KOPT-K1 (cell line): ENCODE measurements around the gene SDCCAG8.

Source experiments
- H3K27ac ChIP-seq: fragments of 200-600 bp; sonication (generic); 2 replicates; pipeline ENCODE4 v1.5.1; 2016; ENCODE audit warnings: antibody characterized with exemption, mild to moderate bottlenecking, low read depth, low read length; ENCODE audit not compliant: poor library complexity, severe bottlenecking
- H3K36me3 ChIP-seq: fragments of 200-600 bp; sonication (generic); 2 replicates; pipeline ENCODE4 v1.5.1; 2017; ENCODE audit warnings: antibody characterized with exemption, mild to moderate bottlenecking, low read length, moderate library complexity; ENCODE audit not compliant: insufficient read depth
- H3K9me3 ChIP-seq: fragments of 200-600 bp; sonication (generic); 2 replicates; pipeline ENCODE4 v1.5.1; 2017; ENCODE audit warnings: antibody characterized with exemption, low read length, mild to moderate bottlenecking; ENCODE audit not compliant: insufficient read depth, poor library complexity, severe bottlenecking

SDCCAG8 gene

GRCh38 chr1:243266231-243266630 lies 10.4 kb downstream of the SDCCAG8 start:
- Histone ChIP-seq H3K36me3 (0 out of 2 replicates have a peak, but pooled peaks cover 3% of the 10 kb centered on the region), H3K9me3 (no peaks in the 10 kb centered on the region), H3K27ac (no peak overlapping the region)

DNA sequence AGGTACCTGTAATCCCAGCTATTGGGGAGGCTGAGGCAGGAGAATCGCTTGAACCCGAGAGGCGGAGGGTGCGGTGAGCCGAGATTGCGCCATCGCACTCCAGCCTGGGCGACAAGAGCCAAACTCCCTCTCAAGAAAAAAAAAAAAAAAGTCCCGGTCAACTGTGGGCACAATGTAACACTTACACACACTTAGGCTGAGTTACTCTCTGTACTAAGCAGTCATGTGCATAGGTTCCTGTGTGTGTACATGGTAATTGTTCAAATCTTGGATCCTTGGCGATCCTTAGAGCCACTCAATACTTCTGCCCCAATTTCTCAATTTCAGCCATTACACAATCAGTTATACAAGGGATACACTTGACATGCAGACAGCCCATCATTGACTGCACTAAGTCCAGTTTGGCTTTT lies 11.6 kb downstream of the SDCCAG8 start:
- Histone ChIP-seq H3K36me3 (peaks cover 8% of the 10 kb centered on the region; the same call in 1 of the 2 replicates), H3K27ac (no peak overlapping the region), H3K9me3 (no peaks in the 10 kb centered on the region)

DNA sequence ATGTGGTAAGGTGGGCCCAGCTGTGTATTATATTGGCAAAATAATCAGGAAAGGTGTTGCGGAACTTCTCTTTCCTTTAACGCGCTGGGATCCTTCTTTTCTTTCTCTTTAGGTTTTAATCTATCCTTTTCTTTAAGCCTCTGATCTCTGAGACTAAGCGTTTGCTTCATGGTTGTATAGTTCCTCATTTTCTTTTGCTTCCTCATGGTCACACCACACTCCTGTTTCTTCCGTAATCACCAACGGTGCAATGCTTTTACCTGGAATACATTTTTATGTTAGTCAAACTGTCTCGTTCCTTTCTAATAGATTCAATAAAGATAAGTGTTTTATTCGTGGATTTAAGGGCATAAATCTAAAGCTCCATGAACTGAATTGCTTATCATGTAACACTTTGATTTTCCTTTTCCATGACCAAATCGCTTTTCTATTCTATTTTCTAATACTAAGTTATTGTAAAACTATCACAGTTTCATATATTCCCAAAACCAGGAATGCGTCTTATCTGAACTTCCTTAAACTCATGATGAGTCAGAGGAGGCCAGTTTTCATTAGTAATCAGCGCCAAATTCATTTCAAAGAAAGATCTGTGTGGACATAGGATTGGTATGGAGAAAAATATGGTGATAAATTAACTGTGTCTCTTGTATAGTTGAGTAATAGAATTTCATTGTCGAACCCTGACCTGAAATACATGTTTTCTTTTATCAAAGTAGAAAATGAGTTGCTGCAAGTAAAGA lies 12.2 kb downstream of the SDCCAG8 start:
- Histone ChIP-seq H3K9me3 (no peaks in the 10 kb centered on the region), H3K36me3 (peaks cover 10% of the 10 kb centered on the region), H3K27ac (no peak overlapping the region)

GRCh38 chr1:243268751-243269460 lies 13.1 kb downstream of the SDCCAG8 start:
- Histone ChIP-seq H3K36me3 (peaks cover 18% of the 10 kb centered on the region), H3K27ac (no peak overlapping the region), H3K9me3 (no peaks in the 10 kb centered on the region)

DNA sequence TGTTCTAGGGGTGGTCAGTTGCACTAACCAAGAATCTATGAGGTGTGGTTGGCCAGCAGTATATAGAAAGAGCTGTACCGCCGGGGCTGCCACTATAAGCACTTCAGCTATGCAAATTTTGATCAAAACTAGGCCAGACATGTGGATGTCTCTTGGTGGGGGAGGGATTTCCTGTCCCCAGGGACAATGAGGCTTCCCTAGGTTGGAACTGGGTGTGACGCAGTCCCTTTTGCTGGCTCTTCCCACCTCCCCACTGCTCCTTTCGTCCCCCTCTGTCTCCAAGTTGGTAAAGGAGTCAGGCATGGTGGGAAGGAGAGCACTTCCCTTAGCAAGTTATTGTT lies 13.6 kb downstream of the SDCCAG8 start:
- no peaks in the 10 kb centered on the region for H3K9me3 ChIP-seq
- H3K36me3 ChIP-seq = peaks cover 22% of the 10 kb centered on the region
- H3K27ac ChIP-seq = no peak overlapping the region

GRCh38 chr1:243270097-243270864 lies 14.4 kb downstream of the SDCCAG8 start:
- no peak overlapping the region for H3K27ac ChIP-seq
- no peaks in the 10 kb centered on the region for H3K9me3 ChIP-seq
- H3K36me3 ChIP-seq = peaks cover 30% of the 10 kb centered on the region

DNA sequence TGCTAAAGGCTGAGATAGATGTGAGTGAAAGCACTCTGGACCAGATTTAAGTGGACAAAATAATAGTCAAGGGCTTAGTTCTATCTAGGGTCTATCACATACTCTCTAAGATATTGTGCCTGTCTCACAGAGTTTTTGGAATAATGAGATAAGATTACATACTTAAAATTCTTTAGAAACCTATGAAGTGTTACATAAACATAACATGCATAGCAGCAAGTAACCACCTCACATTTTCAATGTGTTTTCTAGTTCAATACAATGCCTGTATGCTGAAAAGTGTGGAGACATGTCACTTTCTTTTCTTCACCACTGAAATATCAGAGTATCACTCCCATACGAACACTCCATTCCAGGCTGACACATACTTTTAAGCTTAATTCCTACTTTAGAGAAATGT lies 16.2 kb downstream of the SDCCAG8 start:
- Histone ChIP-seq H3K27ac (no peak overlapping the region), H3K36me3 (peaks cover 45% of the 10 kb centered on the region), H3K9me3 (no peaks in the 10 kb centered on the region)

- Histone ChIP-seq H3K36me3 (peaks cover 49% of the 10 kb centered on the region), H3K9me3 (no peaks in the 10 kb centered on the region), H3K27ac (no peak overlapping the region)
These were observed 16.6 kb downstream of the SDCCAG8 start for GRCh38 chr1:243272401-243272800.

GRCh38 chr1:243273506-243273905 lies 17.7 kb downstream of the SDCCAG8 start:
- H3K9me3 ChIP-seq = peaks cover 5% of the 10 kb centered on the region
- no peak overlapping the region for H3K27ac ChIP-seq
- peaks cover 55% of the 10 kb centered on the region for H3K36me3 ChIP-seq

DNA sequence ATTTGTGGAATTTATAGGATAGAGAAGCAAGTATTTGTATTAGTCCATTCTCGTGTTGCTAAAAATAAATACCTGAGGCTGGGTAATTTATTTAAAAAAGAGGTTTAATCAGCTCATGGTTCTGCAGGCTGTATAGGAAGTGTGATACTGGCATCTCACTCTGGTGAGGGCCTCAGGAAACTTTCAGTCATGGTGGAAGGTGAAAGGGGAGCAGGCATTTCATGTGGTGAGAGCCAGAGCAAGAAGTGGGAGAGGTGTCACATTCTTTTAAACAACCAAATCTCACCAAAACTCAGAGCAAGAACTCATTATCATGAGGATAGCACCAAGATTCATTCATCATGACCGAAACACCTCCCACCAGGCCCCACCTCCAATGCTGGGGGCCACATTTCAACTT lies 18.1 kb downstream of the SDCCAG8 start:
- peaks cover 5% of the 10 kb centered on the region for H3K9me3 ChIP-seq
- peaks cover 55% of the 10 kb centered on the region for H3K36me3 ChIP-seq
- H3K27ac ChIP-seq = no peak overlapping the region

DNA sequence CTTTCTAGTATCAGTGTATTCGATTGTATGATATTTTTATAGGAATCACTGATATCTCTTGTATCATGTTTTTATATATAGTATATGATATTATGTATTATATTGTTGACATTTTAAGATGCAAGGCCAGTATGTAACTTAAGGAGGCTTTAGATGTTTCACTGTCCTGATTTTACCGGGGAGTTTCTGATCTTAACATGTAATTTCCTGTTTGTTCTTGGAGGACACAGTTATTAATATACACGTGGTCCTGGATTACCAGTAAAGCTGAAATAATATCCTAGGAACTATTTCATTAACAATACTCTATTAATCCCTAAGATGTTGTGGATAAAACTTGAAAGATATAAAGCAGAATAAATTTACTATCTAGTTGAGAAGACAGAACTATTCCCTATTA lies 19.5 kb downstream of the SDCCAG8 start:
- Histone ChIP-seq H3K27ac (no peak overlapping the region), H3K36me3 (peaks cover 55% of the 10 kb centered on the region), H3K9me3 (peaks cover 5% of the 10 kb centered on the region)

GRCh38 chr1:243280571-243281129 lies 24.8 kb downstream of the SDCCAG8 start:
- Histone ChIP-seq H3K27ac (no peak overlapping the region), H3K9me3 (peaks cover 5% of the 10 kb centered on the region), H3K36me3 (peaks cover 22% of the 10 kb centered on the region)

- Histone ChIP-seq H3K9me3 (peaks cover 5% of the 10 kb centered on the region), H3K27ac (no peak overlapping the region), H3K36me3 (peaks cover 22% of the 10 kb centered on the region)
These were observed 25.8 kb downstream of the SDCCAG8 start for GRCh38 chr1:243281672-243282071.

- no peak overlapping the region for H3K27ac ChIP-seq
- peaks cover 23% of the 10 kb centered on the region for H3K36me3 ChIP-seq
- H3K9me3 ChIP-seq = no peaks in the 10 kb centered on the region
These were observed 30.7 kb downstream of the SDCCAG8 start for GRCh38 chr1:243286409-243287122.

GRCh38 chr1:243287123-243287460 lies 31.3 kb downstream of the SDCCAG8 start:
- Histone ChIP-seq H3K9me3 (peaks cover under 1% of the 10 kb centered on the region), H3K36me3 (peaks cover 23% of the 10 kb centered on the region), H3K27ac (no peak overlapping the region)
